Transverse colon (tissue), 4 donors: ENCODE results near the gene OTUB1. TPM values are rescaled to one million over a fixed set of nuclear protein-coding genes. Genes with fewer than 3 reads are reported as not detected.
"Not testable (repeated sequence)": the region's sequence is repeated elsewhere in the genome, so short reads cannot be mapped to it uniquely, and the experiment has no call there.

Experiments
- DNase-seq: peaks from one replicate; pipeline ENCODE4 v3.0.0-alpha.2; 2019
- H3K27ac ChIP-seq, 4 donors: fragments of 200-600 bp; sonication (generic); 2 replicates each; pipeline ENCODE4 v1.5.1; 2016 to 2018; ENCODE audit warnings: inconsistent platforms in 4 of 4
- H3K27me3 ChIP-seq: fragments of 200-600 bp; sonication (generic); 2 replicates; pipeline ENCODE4 v1.5.1; 2017; ENCODE audit warnings: inconsistent platforms
- H3K36me3 ChIP-seq, 4 donors: fragments of 200-600 bp; sonication (generic); 2 replicates each; pipeline ENCODE4 v1.5.1; 2017 to 2019; ENCODE audit warnings: inconsistent platforms in 4 of 4
- H3K4me1 ChIP-seq, 4 donors: fragments of 200-600 bp; sonication (generic); 2 replicates each; pipeline ENCODE4 v1.5.1; 2017 to 2020; ENCODE audit warnings: inconsistent platforms in 4 of 4
- H3K4me3 ChIP-seq, 4 donors: fragments of 200-600 bp; sonication (generic); 1 replicate in 1 of 4; 2 replicates in 3 of 4; pipeline versions ENCODE4 v1.5.1 to v1.6.1; 2017 to 2019; ENCODE audit warnings: inconsistent platforms in 4 of 4
- H3K9me3 ChIP-seq, 2 donors: fragments of 200-600 bp; sonication (generic); 2 replicates each; pipeline ENCODE4 v1.5.1; 2017 to 2019; ENCODE audit warnings: inconsistent platforms in 2 of 2
- EP300 ChIP-seq: sonication (generic); formaldehyde crosslinking; IDR thresholded peaks from one replicate; pipeline ENCODE4 v1.6.1; 2017; ENCODE audit warnings: antibody characterized with exemption, low read depth
- POLR2A ChIP-seq: fragments of 450-650 bp; IDR thresholded peaks from one replicate; pipeline ENCODE4 v1.6.1; 2016; ENCODE audit warnings: antibody characterized with exemption, mild to moderate bottlenecking, moderate library complexity
- POLR2AphosphoS5 ChIP-seq, 3 donors: sonication (generic); formaldehyde crosslinking; IDR thresholded peaks; one replicate each; pipeline ENCODE4 v1.6.1; 2016; ENCODE audit warnings: antibody characterized with exemption in 3 of 3
- WGBS, 2 donors: methylation state at CpG; one replicate each; pipeline ENCODE4 v1.1.5; 2018; ENCODE audit warnings: low coverage in 1 of 2; 5-methylcytosine and 5-hydroxymethylcytosine counted together
- in situ Hi-C, 4 donors: fragments of 200-750 bp; cut with MboI; loops; one replicate each; pipeline versions ENCODE4 v1.15.0 to v1.15.1; 2017; ENCODE audit warnings: low sequenced_read_pairs in 3 of 4, low pct_ligation_motif_present in 1 of 4, low pct_unique_long_range_greater_than_20kb in 1 of 4
- intact Hi-C: fragments of 100-400 bp; cut with DNase I; formaldehyde crosslinking; loops from one replicate; pipeline ENCODE4 v1.15.1; 2023; ENCODE audit warnings: low total_unique reads
- total RNA-seq, 4 donors: library from RNA; depleted of rRNA; stranded (reverse); fragments of >200 nt; gene quantifications; one replicate each; pipeline ENCODE4 v1.1.0, GENCODE V29; 2016
- TF ChIP-seq, protein P1 (sequence below), 5 experiments: fragments of 200-600 bp in 3 of 5; fragments of 450-650 bp in 2 of 5; sonication (generic) in 3 of 5; IDR thresholded peaks; 1 replicate in 2 of 5; 2 replicates in 3 of 5; pipeline ENCODE4 v1.5.1; 2016 to 2017; ENCODE audit warnings: antibody characterized with exemption in 5 of 5, inconsistent platforms in 3 of 5, mild to moderate bottlenecking in 2 of 5, moderate library complexity in 1 of 5

OTUB1 gene
- total RNA-seq, 4 donors from 2014 or later, result 52.7 to 114 (median 79.4) TPM

DNA sequence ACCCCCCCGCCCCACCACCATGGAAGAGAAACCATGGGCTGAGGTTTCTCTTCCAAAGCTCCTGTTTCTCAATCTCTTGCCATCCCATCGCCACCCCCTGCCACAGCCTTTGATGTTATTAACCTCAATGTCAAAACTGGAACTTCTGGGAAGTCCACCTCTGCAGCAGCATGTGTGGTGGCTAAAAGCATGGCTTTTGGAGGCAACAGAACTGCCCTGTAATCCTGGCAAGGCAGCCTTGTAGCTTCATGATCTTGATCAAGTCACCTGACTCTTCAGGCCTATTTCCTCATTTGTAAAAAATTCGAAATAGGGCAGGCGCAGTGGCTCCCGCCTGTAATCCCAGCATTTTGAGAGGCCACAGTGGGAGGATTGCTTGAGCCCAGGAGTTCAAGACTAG lies 15.3 kb upstream of the OTUB1 start:
- in situ Hi-C loops, result no loop called here
- TF ChIP-seq POLR2AphosphoS5 (IDR thresholded peaks at IDR 0.05) (no peak), EP300 (no peak), POLR2A (no peak)
- TF ChIP-seq, protein P1, sequence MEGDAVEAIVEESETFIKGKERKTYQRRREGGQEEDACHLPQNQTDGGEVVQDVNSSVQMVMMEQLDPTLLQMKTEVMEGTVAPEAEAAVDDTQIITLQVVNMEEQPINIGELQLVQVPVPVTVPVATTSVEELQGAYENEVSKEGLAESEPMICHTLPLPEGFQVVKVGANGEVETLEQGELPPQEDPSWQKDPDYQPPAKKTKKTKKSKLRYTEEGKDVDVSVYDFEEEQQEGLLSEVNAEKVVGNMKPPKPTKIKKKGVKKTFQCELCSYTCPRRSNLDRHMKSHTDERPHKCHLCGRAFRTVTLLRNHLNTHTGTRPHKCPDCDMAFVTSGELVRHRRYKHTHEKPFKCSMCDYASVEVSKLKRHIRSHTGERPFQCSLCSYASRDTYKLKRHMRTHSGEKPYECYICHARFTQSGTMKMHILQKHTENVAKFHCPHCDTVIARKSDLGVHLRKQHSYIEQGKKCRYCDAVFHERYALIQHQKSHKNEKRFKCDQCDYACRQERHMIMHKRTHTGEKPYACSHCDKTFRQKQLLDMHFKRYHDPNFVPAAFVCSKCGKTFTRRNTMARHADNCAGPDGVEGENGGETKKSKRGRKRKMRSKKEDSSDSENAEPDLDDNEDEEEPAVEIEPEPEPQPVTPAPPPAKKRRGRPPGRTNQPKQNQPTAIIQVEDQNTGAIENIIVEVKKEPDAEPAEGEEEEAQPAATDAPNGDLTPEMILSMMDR (IDR thresholded peaks at IDR 0.05), result no peak
- Histone ChIP-seq H3K27ac (no peak overlapping the region), H3K4me1 (peaks cover 6 to 13% (median 10%) of the 10 kb centered on the region in 4 donors), H3K36me3 (no peaks in the 10 kb centered on the region), H3K9me3 (no peaks in the 10 kb centered on the region), H3K4me3 (no peak overlapping the region), H3K27me3 (no peaks in the 10 kb centered on the region)
- intact Hi-C loops, result no loop called here
- no peak for DNase-seq
- 75% methylated on average over 5 of the region's 5 CpGs; no CpG with 5 or more reads in 1 of the 2 donors for WGBS, 2 donors

DNA sequence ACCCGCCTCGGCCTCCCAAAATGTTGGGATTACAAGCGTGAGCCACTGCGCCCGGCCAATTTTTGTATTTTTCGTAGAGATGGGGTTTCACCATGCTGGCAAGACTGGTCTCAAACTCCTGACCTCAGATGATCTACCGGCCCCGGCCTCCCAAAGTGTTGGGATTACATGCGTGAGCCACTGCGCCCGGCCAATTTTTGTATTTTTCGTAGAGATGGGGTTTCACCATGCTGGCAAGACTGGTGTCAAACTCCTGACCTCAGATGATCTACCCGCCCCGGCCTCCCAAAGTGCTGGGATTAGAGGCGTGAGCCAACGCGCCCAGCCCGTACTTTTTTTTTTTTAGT lies 12.4 kb upstream of the OTUB1 start:
- H3K4me3 ChIP-seq, result peak overlapping the region in 1 of 4 donors; percentile 86
- DNase-seq, H3K36me3 ChIP-seq, in situ Hi-C loops, H3K27me3 ChIP-seq, H3K9me3 ChIP-seq, intact Hi-C loops: not testable (repeated sequence)
- peak overlapping the region in 3 of 4 donors; percentile 26 to 94 (median 94) for H3K27ac ChIP-seq
- 0 to 67% methylated on average over 1 to 18 of the region's 18 CpGs for WGBS, 2 donors
- H3K4me1 ChIP-seq, result peaks cover 15 to 26% (median 20%) of the 10 kb centered on the region in 4 donors

DNA sequence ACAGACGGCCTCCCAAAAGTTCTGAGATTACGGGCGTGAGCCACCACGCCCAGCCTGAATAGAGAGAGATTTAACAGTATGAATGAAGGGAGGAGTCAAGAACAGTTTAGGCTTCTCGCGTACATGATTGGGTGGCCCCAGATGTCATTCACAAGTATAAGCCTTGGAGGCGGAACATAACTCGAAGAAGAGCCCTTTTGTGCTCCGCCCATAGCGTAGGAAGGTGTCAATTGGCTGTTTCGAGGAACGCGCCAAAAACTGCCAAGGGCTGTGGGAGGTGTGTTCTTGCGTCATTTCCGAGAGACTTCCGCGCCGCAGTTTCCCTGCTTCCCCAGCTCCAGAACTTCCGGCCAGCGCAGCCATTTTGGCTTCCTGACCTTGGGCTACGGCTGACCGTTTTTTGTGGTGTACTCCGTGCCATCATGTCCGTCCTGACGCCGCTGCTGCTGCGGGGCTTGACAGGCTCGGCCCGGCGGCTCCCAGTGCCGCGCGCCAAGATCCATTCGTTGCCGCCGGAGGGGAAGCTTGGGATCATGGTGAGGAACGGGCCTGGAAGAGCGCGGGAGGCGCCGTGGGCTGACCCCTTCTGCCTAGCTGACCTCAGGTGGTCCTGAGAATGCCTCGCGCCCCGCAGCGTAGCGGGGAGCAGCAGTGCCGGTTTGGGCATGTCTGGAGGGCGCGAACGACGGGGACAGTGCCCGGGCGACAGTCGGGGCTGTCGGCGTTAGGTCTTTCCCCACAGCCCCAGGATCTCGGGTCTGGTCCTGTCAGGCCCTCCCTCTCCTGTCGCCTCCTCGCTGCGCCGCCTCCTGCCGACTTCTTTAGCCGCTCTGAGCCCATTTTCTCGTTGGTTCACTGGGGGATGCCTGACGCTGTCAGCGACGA lies 11.7 kb upstream of the OTUB1 start, which contains the start of gene COX8A:
Gene COX8A (plus strand): TSS at position 362 of the 885 bp plus-strand sequence. CDS start 61 bp downstream, at position 423.
- WGBS, 2 donors, result 0% methylated on average over 12 to 49 of the region's 67 CpGs
- peak within 1 kb of the TSS; percentile 94 to 96 (median 95) for H3K27ac ChIP-seq
- no peaks in the 10 kb centered on the region for H3K9me3 ChIP-seq
- in situ Hi-C loops, result no loop called here
- peak; percentile 83 for TF ChIP-seq POLR2A
- peak; percentile 70 to 92 (median 92) for TF ChIP-seq POLR2AphosphoS5 (IDR thresholded peaks at IDR 0.05)
- TF ChIP-seq EP300, result no peak
- TF ChIP-seq, protein P1 (IDR thresholded peaks at IDR 0.05), result peak in 1 of 5 experiments; percentile 14
- H3K27me3 ChIP-seq, result no peaks in the 10 kb centered on the region
- H3K4me1 ChIP-seq, result peaks cover 15 to 26% (median 20%) of the 10 kb centered on the region in 4 donors
- no peaks in the 10 kb centered on the region for H3K36me3 ChIP-seq
- H3K4me3 ChIP-seq, result peak within 1 kb of the TSS; percentile 73 to 86 (median 82)
- peak; percentile 98 for DNase-seq
- intact Hi-C loops, result no loop called here

DNA sequence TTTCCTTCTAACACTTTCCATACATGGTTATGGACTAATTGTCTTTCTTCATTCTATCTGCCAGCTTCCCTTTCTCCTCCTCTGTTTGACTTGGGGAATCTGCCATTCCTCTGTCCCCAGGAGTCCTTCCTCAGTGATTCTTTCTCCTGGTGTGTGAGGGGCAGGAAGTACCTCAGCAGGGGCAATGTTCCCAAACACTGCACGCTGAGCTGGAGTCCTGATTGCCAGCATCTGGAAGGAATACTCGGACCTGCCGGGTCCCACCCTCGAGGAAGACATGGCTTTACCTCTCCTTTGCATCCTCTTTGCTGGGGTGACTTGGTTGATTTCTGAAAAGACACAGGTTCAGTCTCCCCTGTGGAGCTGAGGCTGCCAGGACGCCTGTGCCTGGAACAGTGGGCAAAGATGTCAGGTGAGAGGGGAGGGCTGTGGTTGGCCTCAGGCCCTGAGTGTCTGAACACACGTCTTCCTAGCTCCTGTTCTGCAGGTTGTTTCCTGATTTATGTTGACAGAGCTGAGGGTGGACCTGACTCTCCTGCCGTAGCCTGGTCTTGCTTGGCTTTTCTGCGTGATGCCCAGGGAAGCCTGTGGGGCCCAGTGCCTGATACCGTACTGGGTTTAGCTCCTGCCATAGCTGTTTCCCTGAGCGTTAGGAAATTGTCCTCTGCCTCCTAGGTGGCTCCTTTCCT lies 7.5 kb upstream of the OTUB1 start:
- 60 to 82% methylated on average over 1 to 10 of the region's 10 CpGs for WGBS, 2 donors
- no peak overlapping the region for H3K4me3 ChIP-seq
- intact Hi-C loops, result no loop called here

More for the DNA sequence above, 7.5 kb upstream of the OTUB1 start:
- TF ChIP-seq POLR2A (no peak), POLR2AphosphoS5 (IDR thresholded peaks at IDR 0.05) (no peak)
- TF ChIP-seq, protein P1 (IDR thresholded peaks at IDR 0.05), result no peak
- no peaks in the 10 kb centered on the region for H3K36me3 ChIP-seq
- no peak for DNase-seq
- no peak overlapping the region for H3K27ac ChIP-seq
- H3K4me1 ChIP-seq, result peaks cover 15 to 26% (median 20%) of the 10 kb centered on the region in 4 donors
- in situ Hi-C loops, result no loop called here
- H3K9me3 ChIP-seq, result no peaks in the 10 kb centered on the region
- no peaks in the 10 kb centered on the region for H3K27me3 ChIP-seq
